ENCODE results near the gene HGF.
"Not testable (repeated sequence)": the region's sequence is repeated elsewhere in the genome, so short reads cannot be mapped to it uniquely, and the experiment has no call there.

HGF gene

DNA sequence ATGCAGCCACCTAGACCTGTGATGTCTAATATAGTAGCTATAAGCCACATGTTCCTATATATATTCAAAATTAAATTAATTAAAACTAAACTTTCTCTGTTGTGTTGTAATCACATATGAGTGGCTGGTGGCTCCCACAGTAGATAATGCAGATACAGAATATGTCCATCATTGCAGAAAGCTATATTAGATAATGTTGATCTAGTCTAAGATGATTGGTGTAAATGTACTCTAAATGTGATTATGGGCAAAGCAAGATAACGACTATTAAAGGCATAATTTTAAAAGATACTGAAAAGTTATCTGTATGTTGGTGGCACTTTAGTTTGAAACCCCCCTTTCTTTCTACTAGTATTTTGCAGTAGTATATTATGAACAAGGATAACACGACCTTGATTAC, 5.7 kb upstream of the HGF start:
- no peak for DNase-seq

GRCh38 chr7:81774551-81774950, 4.7 kb upstream of the HGF start:
- DNase-seq = no peak

- no peak for DNase-seq
These were observed 929 bp upstream of the HGF start for GRCh38 chr7:81770728-81771223.

DNA sequence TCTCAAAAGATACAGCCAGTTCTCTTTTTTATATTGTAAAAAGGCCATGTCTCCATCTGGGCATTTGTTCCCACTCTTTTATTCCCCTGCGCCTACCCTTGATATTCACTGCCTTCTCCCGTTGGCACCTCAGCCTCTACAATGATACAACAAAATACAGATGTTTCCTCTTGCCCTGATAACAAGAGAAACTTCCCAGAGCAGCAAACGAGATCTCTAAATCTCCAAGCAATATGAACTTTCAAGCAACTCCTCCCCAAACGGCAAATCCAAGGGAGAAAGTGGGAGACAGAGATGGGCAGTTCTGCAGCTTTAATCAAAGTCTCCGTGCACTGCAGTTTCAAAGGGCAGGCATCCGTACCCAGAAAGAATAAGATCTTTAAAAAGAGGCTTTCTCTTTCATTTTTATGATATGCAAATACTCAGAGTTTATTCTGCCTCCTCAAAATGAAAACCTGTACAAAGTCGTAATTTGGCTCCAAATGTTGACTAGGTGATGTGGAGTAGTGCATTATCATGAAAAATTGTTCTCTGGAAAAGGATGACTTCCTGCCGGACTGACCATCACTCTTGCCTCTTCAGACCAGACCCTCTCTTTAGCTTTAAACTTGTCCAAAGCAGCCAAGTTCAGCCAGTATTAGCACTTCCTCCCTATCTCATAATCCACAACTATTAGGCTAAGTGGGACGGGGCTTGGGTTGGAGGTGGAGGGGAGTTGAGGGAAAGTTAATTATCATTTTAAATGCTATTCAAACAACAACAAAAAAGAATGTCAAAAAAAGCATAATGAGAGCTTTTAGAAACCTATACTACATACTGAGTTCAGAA, 682 bp downstream of the HGF start:
- DNase-seq = no peak

GRCh38 chr7:81767926-81768325, 1.9 kb downstream of the HGF start:
- DNase-seq = no peak

DNA sequence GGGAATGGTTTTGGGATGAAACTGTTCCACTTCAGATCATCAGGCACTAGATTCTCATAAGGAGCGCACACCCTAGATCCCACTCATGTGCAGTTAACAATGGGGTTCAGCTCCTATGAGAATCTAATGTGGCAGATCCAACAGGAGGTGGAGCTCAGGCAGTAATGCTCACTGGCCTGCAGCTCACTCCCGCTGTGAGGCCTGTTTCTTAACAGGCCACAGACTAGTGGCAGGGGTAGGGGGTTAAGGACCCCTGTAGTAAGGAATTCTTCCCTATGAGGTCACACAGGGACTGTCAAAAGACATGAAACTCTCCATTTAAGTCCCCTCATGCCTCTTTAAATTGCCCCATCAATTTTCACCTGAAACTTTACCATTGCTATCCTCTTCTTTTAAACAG, 8.0 kb downstream of the HGF start:
- DNase-seq = no peak

DNA sequence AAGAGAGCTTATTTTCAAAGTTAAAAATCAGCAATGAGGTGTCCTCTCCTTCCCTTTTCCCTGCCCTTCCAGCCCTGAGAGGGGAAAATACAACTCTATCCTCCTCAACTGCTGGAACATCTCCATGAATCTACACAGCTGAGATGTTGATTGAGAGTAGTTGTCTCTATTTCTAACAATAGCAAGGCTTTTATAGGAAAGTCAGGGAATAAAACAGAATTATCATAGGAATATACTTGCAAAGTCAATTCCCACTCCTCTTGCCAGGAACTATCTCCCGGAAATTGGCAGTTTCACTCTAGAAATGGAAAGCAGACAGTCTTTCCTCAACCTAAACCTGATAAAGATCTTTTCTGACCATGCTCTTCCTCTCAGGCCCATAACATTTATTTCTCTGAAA, 8.8 kb downstream of the HGF start:
- DNase-seq = no peak

- DNase-seq = no peak
These were observed 14.7 kb downstream of the HGF start for GRCh38 chr7:81754918-81755696.

DNA sequence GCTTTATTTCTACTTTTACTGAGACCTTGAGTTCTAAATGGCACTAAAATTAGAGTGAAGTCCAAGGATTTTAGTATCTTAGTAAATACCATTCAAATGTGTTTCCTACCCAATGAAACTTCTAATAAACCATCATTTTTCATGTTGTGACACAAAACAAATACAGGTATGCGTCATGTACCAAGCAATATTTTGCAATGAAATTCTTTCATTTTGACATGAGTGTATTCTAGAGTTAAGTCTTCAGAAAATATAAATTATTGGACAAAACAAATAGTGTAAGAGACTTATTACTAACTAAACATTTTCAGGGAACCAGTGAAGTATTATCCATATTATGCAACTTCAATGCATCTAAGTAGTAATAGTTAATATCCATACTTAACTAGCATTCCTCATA, 16.5 kb downstream of the HGF start:
- DNase-seq = no peak

GRCh38 chr7:81752318-81752714, 17.5 kb downstream of the HGF start:
- DNase-seq = no peak

DNA sequence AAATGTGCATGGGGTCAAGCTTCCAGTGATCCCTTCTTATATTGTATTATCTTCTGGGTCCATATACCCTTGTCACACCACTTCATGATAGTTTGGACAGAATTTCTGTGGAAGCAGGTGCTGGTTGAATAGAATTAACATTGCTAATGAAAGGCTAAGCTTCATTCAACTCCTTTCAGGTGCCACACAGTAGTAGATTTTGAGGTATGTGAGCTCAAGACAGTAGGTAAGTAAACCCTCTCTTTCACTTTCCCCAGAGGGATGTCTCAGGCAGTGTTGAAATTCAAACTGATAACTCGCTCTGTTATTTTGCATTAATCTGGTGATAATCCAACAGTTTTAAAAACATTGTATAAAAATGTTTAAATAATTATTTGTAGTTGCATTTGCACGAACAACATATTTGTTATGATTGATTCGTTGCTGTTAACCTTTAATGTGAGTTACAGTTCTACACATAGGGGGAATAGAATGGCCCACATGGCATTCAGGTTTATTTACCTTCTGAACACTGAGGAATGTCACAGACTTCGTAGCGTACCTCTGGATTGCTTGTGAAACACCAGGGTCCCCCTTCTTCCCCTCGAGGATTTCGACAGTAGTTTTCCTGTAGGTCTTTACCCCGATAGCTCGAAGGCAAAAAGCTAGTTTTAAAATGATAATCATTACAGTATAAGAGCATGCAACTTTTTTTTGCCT, 18.1 kb downstream of the HGF start:
- no peak for DNase-seq

DNA sequence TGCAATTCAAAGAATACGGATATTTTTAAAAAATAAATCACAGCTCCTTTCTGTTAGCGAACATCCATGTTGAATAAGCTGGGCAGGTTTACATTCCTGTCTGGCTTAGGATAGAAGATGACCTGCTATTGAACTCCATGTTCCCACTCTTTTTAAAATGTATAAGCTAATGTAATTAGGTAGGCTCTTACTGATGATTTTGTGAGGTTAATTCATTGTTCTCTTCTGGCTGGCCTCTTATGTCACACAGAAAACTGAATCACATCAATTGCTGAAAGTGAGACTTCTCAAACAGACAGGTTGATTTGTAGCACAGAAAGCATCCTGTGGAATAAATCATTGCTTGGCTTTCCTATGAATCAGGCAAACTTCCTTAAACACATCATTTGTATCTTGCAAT, 24.2 kb downstream of the HGF start:
- DNase-seq = no peak

GRCh38 chr7:81744389-81744788, 25.5 kb downstream of the HGF start:
- DNase-seq = no peak

- no peak for DNase-seq
These were observed 26.2 kb downstream of the HGF start for GRCh38 chr7:81743665-81744064.

- no peak for DNase-seq
These were observed 26.6 kb downstream of the HGF start for GRCh38 chr7:81743201-81743600.

DNA sequence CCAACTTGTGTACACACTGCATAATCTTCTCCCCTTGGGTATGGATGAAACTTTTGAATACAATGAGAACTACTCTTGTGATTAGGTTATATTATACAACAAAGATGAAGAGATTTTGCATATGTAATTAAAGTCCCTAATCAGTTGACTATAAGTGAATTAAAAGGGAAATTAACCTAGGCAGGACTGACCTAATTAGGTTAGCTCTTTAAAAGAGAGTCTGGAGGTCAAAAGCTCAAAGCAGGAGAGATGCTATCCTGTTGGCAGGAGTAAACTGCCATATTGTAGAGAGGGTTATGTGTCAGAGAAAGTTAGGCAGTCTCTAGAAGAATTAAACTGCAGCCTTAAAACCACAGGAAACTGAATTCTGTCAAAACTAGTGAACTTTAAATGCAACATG, 29.4 kb downstream of the HGF start:
- no peak for DNase-seq

DNA sequence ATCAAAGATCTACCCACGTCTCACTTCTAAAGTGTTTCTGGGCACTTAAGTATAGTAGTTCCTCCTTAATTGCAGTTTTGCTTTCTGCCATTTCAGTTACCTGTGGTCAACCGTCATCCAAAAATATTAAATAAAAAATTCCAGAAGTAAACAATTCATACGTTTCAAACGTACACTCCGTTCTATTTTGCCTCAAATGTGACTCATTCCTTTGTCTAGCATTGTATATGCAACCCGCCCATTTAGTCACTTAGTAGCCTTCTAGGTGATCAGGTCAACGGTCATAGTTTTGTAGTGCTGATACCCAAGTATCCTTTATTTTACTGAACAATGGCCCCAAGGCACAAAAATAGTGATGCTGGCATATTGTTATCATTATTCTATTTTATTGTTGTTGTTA, 33.8 kb downstream of the HGF start:
- no peak for DNase-seq

DNA sequence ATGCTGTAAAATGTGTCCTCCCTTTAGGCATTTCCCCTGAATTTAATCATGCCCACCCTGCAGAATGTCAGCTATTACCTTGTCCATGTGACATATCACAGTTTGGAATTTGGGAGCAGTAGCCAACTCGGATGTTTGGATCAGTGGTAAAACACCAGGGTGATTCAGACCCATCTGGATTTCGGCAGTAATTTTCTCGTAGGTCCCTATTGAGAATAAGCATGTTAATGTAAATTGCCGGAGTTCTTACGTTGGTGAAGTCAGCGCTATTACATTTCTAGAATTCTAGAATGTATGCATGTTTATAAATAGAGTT, 44.1 kb downstream of the HGF start:
- no peak for DNase-seq

DNA sequence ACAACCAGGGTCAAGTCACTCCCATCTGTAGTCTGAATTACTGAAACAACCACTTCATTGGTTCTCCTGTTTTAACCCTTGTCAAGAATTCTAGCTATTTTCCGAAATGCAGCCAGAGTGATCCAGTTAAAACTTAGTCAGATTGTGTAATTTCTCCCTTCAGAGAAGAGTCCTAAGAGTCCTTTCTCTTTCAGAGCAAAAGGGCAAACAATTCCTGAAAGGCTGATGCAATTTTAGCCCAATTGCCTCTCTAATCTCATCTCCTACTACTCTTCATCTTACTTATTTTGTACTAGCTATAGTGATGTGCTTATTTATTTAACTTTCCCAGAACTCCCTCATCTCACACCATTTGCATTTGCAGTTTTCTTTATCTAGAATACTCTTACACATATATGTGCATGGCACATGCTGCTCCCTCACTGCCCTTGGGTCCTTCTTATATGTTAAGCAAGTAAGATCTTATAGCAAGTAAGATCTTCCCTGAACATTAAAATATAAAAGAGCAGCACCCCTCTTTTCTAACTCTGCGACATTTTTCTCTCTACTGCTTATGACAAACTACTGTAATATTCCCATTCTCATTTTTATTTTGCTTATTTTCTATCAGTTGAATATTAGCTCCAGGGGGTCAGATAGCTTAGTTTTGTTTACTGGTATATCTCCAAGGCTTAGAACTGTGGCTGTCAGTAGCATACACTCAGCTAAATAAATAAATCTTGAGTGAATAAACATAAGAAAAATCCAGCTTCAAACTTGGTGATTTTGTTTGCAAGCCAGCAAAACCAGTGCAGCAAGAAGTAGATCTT, 44.6 kb downstream of the HGF start:
- no peak for DNase-seq

DNA sequence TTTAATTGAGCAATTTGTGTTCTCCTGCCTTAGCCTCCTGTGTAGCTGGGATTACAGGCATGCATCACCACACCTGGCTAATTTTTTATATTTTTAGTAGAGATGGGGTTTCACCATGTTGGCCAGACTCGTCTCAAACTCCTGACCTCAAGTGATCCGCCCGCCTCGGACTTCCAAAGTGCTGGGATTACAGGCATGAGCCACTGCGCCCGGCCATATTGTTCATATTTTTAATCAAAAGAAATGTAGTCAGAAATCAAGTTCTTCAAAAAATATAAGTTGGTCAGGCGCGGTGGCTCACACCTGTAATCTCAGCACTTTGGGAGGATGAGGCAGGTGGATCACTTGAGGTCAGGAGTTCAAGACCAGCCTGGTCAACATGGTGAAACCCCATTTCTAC, 47.6 kb downstream of the HGF start:
- DNase-seq = not testable (repeated sequence)

DNA sequence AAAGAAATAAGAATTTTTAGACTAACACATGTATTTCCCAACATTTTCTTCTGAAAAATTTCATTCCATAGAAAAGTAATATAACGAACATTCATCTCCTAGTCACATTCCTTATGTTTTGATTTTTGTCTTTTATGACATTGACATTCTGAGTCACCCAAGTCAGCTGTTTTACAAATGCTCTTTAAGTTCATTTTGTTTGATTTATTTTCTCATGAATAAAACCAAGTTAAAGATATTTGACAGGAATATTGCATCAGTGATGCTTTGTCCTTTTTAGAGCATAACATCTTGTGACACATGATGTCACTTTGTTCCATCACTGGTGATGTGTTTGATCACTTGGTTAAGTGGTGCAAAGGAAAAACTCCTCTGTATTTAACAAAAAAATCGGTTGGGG, 48.4 kb downstream of the HGF start:
- DNase-seq = no peak

DNA sequence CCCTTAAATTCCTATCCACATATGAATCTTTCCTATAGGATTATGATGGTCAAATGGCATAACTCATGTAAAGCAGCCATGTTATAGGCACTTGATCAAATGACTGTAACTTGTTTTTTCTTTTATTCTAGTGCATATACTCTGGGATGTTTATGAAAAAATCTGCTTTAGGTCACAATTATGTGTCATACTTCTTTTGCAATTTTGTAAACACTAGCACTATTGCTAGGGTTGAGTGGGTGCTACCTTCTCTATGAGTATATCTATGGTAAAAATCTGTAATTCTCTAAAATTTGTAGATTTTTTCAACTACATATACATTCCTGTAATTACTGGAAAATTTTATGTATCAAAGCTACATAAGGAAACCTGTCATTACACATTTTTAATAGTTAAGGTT, 50.0 kb downstream of the HGF start:
- no peak for DNase-seq

- no peak for DNase-seq
These were observed 53.8 kb downstream of the HGF start for GRCh38 chr7:81715984-81716588.

All from CD4-positive, alpha-beta T cell treated with Interferon gamma for 1 hour (primary cell).